Neural progenitor cell (in vitro differentiated cells): ENCODE data around the gene CCDC167.

Experiments
- CTCF ChIP-seq: fragments of 200-600 bp; sonication (generic); IDR thresholded peaks from 2 replicates; pipeline ENCODE4 v1.5.1; 2017; ENCODE audit warnings: antibody characterized with exemption, mild to moderate bottlenecking
- EZH2 ChIP-seq: fragments of 200-600 bp; sonication (generic); IDR thresholded peaks from 2 replicates; pipeline ENCODE4 v1.6.1; 2017; ENCODE audit warnings: antibody characterized with exemption, mild to moderate bottlenecking, moderate library complexity

DNA sequence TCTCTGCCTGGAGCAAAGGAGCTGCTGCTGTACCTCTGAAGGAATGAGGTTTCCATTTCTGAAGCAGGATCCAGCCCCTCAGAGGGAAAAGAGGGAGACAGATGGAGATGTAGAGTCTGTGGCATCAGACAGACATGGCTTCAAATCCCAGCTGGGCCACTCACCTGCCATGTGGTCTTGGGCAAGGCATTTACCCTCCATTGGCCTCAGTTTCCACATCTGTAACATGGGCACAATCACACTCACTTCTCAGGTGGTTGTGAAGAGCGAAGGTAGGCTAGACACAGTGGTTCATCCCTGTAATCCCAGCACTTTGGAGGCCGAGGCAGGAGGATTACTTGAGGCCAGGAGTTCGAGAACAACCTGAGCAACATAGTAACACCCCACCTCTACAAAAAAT is 32.4 kb upstream of the CCDC167 start:
- TF ChIP-seq EZH2 (no peak), CTCF (no peak)
